Effector CD4-positive, alpha-beta T cell (primary cell): ENCODE measurements around the gene KDM1A.
A peak's percentile ranks its signal among the peaks of the same experiment; 100 is the strongest.

ENCODE experiments used
- DNase-seq: peaks from one replicate; pipeline ENCODE4 v3.0.0-alpha.2; 2020

Gene KDM1A

DNA sequence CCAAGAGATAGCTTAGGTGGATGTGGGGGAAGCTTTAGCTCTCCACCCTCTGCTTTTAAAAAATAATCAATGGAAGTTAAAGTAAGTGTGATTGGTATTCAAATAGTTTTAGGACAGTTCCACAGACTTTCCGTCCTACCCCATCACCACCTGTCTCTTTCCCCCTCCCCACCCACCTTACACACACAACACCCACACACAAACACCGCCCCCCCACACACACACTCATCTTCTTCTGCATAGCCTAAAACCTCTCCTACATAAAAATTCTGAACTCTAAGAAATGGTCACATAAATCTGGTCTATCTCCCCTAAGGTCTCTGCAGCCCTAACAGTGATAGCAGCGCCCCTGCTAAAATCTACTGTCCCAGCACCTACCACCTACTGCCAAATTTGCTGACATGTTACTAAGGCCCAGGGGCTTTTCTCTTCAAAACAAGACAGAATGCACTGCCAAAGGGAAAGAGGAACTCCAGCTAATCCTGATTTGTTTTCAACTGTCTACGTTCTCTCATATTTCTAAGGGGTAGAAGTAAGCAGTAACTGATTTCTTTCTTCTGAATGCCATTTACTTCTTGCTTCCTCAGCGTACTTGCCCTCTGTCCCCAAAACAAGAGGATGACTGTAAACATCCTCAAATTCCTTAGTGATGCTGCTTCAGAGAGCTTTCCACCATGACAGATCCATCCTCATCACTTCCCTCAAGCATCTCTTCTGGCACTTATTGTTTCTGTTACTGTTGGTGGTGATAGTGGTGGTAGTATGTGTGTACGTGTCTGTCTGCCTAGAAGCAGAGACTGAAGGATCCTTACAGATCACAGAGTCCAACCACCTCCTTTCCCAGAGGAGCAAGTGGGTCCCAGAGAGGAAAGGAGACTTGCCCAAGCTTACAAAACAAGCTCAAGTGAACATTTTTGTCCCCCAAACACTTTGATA lies 92.6 kb downstream of the KDM1A start:
- no peak for DNase-seq

DNA sequence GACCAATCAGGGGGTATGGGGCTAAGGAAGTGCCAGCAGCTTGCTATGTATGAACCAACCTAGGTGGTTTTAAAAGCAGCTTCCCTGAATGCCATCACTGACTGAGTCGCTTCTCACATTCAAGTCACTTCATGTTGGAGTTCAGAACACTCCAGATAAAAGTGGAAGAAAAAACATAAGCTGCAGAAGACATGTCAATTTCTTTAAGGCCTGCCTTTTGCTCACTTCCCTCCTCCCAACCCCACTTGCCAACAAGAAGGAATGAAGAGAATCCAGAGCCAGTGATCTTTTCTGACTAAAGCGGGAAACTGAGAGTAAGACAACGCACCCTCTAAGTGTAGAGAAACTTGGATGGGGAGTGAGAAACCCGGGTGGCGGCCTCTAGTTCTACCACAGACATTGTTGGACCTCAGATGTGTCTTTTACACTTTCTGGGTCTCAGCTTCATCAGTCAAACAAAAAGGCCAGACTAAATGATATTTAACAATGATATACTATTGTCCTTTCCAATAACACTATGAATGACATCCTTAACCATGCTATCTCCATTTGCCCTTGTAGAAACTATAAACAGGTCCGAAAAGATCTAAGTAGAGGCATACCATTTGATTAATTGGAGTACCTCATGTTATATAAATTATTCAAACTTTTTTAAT lies 95.3 kb downstream of the KDM1A start:
- no peak for DNase-seq

DNA sequence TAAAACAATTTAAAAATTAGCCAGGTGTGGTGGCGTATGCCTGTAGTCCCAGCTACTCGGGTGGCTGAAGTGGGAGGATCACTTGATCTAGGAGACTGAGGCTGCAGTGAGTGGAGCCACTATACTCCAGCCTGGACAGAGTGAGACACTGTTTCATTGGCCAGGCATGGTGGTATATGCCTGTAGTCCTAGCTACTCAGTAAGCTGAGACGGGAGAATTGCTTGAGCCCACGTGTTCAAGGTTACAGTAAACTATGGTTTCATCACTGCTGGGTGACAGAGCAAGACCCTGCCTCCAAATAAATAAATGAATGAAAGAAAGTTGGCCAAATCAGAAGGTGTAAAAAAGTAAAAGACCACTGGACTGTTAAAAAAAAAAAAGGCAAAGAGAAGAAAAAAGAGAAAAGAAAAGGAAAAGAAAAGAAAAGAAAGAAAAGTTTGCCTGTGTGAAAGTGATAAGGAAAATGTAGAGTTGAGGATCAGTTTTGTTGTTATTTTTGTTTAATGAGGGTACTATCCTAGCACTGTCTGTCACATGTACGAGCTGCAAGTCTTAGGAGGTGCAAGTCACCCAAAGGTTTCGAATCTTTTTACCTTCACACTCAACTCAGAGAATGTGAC lies 97.1 kb downstream of the KDM1A start:
- no peak for DNase-seq

DNA sequence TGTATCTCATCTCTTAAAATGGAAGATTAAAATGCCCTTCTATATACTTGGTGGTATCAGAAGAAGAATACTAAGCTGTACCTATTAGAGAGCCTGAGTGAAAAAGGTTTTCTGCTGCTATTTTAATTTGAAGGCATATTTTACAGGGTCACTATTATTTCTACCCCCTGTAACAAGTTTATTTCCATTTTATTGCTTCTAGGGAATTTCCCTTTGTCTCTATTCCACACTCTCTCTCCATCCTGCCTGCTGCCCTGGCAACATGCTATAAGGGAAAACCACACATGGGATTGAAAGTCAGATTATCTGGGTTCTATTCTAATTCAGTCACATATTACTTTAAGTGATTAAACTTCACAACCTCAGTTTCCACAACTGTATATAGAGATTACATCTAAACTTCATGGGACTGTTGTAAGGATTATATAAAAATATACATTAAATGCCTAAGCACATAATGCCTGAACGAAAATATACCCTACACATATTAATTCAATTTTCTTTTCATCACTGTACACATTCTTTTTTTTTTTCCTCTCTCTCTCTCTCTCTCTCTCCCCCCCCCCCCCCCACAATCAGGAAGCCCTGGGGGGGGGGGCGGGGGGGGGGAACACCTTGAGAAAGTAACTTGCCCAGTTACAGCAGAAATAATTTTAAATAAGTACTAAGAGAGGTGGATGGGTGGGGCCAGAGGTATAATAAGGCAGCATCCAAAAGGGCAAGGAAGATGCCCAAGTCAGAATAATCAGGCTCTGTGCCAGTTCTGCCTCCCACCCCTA lies 97.8 kb downstream of the KDM1A start:
- DNase-seq, result no peak

DNA sequence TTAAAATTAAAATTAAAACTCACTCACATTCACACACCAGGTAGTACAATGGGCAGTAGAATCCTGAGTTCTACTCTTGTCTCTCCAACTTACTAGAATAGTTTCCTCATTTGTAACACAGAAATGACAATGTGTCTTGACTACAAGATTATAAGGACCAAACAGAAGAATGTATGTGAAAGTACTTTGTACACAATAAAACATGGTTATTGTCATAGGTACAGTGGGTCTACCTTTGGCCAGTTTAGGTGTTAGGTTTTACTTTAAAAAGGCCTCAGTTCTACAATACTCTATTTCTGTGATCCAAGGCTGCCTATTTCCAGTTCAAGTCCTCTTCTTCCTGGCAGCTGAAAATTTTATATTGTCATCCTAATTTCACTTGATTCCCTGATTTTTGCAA lies 99.1 kb downstream of the KDM1A start:
- DNase-seq, result no peak

DNA sequence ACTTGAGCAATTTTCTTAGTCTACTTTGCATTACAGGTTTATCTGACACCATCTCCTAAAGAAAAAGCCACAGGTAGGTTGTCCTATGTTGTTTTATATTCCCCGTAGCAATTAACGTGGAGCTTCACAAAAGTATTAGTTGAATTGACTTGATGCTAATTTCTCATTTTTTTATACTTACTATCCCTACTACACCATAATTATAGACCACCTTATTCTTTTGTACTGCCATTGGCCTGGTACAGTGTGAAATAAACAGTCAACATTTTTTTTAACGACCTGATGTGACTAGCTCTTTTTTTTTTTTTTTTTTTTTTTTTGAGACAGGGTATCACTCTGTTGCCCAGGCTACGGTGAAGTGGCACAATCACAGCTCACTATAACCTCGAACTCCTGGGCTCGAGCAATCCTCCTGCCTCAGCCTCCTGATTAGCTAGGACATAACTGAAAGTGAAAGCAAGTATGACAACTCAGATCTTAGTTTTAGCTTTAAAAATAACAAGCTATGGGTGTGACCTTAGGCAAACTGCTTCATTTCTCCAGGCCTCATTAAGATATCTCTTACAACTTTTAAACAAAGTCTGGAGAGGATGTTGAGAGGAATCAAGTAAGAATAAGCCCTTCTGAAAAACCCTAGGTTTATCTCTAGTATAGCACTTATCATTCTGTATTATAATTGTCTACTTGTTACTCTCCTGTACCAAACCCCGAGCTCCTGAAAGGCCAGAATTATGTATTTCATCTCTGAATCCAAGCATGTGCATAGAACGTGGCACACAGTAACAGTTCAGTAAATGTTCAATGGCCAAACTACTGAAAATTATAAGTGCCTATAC lies 99.9 kb downstream of the KDM1A start:
- DNase-seq, result peak; percentile 39

DNA sequence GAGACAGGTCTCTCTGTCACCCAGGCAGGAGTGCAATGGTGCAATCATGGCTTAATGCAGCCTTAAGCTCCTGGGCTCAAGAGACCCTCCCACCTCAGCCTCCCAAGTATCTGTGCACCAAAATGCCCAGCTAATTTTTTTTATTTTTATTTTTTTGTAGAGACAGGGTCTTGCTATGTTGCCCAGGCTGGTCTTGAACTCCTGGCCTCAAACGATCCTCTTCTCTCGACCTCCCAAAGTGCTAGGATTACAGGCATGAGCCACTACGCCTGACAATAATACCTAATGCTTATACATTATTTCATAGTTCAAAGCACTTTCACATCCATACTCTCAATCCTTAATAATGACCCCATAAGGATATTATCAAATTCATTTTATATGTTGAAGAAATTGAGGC lies 101.1 kb downstream of the KDM1A start:
- no peak for DNase-seq

DNA sequence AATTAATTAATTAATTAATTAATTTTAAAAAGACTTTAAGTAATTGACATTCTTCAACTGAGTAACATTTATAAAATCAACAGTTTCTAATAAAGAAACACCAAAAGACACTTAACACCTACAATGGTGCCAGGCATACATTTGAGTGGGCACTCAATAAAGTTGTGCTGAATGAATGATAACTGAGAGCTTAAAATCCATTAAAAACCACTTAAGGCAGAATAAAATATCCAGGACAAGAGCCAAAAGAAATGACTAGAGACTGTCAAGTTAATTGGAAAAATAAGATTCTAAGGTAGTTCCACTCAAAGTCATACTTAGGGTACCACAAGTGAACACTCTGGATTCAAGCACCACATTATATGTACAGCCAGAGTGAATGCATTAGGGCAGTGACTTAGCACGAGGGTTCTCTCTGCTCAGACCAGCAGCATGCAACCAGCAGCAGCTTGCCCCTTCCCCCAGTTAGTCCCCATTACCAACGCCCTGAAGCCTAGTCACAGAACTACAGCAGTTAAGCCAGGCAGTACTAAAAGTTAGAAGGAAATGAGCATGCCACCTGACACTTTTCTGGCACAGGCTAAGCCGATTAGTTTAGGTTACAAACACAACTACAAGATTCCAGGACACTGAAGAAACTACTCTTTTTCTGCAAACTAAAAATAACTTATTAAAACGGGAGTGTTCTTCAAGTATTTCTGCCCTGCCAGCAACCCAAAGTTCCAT lies 102.9 kb downstream of the KDM1A start:
- DNase-seq, result no peak

DNA sequence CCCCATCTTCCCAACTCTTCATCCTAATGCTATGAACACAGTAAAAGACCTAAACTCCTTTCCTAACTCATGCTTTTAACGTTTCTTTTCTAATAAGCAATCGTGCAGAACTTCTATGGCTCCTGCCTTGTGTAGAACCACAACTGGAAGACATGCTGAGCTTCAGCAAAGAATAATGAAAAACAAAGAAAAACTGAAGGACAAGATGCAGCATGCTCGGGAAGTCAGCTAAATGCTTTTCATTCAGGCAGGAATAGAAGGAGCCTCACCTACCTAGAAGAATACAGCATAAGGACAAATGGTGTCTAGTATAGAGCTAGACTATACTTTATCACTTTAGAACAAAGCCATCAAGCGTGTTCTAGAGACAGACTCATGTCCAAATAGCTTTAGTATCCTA lies 103.5 kb downstream of the KDM1A start:
- DNase-seq, result no peak

DNA sequence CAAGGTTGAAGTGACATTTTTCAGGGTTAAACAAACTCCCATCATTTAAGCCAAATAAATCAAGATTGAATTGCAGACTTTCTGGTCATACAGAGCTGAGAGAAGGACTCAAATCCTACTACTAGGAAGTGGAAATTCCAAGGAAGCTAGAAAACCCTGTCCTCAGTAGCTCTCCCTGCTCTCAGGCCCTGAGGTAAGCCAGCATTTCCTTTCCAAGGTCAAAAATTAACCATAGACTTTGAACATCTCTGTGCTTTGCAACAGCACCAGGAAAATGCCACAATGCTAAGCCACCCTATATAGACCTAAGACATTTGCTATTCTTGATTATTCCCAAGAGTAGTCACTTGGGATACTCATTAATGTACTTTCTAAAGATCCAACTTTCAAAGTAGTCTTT lies 104.3 kb downstream of the KDM1A start:
- no peak for DNase-seq

DNA sequence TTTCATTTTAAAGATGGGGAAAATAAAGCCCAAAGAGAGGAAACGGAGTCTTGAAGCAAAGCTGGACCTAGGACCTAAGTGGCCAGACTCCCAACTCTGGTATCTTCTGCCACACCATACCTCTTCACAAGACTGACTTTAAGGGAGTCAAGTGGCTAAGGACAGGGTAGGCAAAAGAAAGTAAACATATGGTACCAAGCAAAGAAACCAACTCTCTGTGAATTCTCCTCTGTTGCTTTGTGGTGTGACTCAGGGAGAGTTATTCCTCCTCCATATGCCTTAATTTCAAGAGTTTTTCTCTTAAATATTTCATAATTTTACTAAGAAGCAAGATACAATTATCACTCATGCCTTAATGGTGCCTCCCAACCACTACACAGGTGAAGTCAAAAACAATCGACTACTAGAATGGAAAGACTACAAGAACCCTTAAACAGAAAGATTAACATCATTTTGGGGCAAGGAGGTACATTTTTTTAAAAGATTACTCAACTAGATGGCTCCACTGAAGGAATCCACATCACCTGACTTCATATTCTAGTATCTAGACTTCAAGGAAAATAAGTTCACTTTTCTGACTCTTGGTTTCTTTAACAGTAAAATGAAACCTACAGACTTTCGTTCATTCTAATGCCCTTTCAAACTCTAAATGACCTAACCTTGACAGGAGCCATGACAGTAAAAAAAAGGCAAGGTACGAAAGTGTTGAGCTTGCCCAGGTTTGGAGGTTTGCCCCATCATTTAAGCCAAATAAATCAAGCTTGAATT lies 105.2 kb downstream of the KDM1A start:
- no peak for DNase-seq

DNA sequence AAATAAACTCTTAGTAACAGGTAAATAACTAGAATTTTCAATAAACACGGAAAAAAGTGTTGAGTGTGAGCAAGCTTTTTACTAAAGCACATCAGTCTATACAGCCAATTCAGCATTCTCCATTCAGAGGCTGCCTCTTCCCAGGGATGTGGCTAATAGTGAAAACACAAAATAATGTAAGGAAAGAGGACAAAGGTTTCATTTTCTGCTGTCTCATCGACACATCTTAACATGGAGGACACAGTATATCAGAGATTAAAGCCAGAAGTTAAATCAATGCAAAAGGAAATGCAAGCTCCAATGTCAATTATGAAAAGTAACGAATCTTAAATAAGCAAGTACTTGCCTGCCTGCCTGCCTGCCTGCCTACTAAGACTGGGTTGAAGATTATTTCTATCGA lies 106.2 kb downstream of the KDM1A start:
- no peak for DNase-seq

DNA sequence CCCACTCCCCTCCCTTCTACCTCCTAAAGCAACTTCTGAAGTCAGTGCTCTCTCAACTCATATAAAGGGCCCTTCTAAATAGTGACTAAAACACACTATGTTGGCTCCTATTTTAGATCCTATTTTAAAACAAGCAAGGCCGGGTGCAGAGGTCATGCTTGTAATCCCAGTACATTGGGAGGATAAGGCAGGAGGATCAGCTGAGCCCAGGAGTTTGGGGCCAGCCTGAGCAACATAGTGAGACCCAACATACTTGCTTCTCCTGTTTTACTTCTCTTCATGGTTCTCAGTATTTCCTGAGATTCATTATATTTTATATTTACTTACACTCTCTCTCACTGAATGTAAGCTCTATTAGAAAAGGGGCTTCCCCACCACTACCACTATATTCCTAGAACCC lies 106.9 kb downstream of the KDM1A start:
- no peak for DNase-seq

DNA sequence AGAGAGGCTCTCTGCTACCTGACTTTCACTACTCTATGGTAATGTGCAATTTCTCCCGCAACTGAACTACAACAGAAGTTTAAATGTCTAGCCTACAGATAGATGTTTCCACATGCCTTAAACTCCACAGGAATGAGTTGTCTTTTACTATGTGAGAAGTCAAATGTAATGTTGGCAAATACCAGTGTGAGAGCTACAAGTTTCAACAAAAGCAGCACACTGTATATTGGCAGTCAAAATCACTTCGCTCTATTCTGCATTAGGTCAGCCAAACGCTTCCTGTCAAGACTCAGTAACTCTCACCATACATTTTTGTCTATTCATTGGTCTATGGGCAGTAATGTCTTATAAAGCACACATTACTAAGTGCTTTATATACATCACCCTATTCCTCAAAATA lies 107.5 kb downstream of the KDM1A start:
- DNase-seq, result no peak

DNA sequence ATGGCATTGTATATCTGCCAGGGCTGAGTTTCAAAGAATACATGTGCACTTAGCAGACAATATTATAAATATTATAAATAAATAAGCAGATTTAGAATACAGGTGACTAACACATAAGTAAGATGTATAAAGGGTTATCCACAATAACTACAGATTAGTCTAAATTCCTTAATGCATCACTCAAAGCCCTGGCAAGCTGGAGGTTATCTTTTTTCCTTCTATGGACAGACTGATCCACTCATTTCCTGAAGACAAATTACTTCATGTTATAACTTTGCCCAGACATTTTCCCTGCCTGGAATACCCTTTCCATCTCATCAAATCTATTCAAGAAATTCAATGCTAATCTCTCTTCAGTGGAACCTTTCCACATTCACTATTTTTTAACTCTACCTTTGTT lies 110.6 kb downstream of the KDM1A start:
- no peak for DNase-seq

DNA sequence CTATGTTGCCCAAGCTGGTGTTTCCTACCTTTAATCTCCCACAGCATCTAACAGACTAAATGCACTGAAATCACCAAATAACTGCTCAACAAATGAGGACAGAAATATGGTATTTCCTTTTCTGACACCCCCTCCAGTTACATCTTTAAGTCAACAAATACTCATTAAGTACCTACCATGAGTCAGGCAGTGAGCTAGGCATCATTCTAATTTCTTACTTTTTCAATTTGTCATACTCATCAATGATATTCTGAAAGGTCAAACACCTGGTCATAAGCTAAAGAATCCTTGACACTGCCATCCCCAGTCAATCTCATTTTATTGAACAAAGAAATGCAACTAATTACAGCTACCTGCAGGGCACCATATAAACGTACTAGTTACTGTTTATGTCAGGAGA lies 112.8 kb downstream of the KDM1A start:
- DNase-seq, result no peak
